ENCODE measurements around the gene AAK1. TPM values are rescaled to one million over a fixed set of nuclear protein-coding genes. Genes with fewer than 3 reads are reported as not detected.

The AAK1 gene
- total RNA-seq, 1 experiment from 2014 or later, result 35.6 TPM

DNA sequence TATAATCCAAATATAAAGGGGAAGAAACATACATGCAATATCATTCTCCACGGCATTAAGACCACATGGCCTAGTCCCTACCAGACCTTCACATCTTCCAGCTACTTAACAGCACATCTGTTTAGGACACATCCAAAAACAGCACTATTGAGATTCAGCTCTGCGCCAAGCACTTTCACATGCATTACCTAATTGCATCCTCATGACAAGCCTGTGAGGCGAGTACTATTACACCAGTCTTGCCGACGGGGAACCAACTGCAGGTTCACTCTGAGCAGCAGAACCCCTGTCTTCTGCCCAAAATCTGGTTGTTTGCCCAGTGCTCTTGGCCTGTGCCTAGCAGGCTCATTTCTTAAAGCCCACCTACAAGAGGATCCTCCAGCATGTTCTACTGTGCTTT, 66.7 kb downstream of the AAK1 start (continued):
- TF ChIP-seq, protein P1, sequence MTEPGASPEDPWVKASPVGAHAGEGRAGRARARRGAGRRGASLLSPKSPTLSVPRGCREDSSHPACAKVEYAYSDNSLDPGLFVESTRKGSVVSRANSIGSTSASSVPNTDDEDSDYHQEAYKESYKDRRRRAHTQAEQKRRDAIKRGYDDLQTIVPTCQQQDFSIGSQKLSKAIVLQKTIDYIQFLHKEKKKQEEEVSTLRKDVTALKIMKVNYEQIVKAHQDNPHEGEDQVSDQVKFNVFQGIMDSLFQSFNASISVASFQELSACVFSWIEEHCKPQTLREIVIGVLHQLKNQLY (CRISPR knock-in tag; IDR thresholded peaks at IDR 0.05), result no peak
- TF ChIP-seq CREB1 (CRISPR knock-in tag; IDR thresholded peaks at IDR 0.05) (no peak), OVOL2 (CRISPR knock-in tag; IDR thresholded peaks at IDR 0.05; ENCODE audit: borderline replicate concordance) (no peak)

DNA sequence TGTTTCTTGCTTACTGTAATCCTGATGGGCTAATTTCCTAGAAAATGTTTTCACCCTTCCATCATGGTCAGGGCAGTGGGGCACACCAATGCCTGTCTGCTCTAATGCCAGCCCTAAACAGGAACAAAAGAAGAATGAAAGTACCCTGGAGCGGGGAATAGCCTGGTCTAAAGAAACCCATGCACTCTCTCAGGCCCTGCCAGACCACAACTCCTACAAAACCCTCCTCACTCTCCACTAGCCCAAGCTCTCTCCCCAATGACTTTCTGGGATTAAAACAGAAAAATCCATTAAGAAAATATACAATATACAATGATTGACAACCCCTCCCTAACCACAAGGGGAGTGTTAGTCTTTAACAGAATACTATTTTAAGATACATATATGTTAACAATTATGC, 67.6 kb downstream of the AAK1 start:
- CTCF ChIA-PET, result no interaction called here
- no peak for DNase-seq (ENCODE audit: low spot score)
- peaks cover 29% of the 10 kb centered on the region for H3K4me1 Mint-ChIP-seq
- H3K36me3 Mint-ChIP-seq, result no peaks in the 10 kb centered on the region
- 0 out of 2 replicates have a peak overlapping the region, but pooled peaks have one; percentile 19 for H3K27ac Mint-ChIP-seq
- POLR2A ChIA-PET, result no interaction called here
- H3K9me3 Mint-ChIP-seq, result no peaks in the 10 kb centered on the region
- TF ChIP-seq, protein P2, sequence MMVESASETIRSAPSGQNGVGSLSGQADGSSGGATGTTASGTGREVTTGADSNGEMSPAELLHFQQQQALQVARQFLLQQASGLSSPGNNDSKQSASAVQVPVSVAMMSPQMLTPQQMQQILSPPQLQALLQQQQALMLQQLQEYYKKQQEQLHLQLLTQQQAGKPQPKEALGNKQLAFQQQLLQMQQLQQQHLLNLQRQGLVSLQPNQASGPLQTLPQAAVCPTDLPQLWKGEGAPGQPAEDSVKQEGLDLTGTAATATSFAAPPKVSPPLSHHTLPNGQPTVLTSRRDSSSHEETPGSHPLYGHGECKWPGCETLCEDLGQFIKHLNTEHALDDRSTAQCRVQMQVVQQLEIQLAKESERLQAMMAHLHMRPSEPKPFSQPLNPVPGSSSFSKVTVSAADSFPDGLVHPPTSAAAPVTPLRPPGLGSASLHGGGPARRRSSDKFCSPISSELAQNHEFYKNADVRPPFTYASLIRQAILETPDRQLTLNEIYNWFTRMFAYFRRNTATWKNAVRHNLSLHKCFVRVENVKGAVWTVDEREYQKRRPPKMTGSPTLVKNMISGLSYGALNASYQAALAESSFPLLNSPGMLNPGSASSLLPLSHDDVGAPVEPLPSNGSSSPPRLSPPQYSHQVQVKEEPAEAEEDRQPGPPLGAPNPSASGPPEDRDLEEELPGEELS (CRISPR knock-in tag; IDR thresholded peaks at IDR 0.05), result no peak
- no peak for TF ChIP-seq TP53 (CRISPR knock-in tag; IDR thresholded peaks at IDR 0.05)
- TF ChIP-seq FOXP1 (CRISPR knock-in tag; IDR thresholded peaks at IDR 0.05; ENCODE audit: borderline replicate concordance), result no peak
- TF ChIP-seq, protein P3, sequence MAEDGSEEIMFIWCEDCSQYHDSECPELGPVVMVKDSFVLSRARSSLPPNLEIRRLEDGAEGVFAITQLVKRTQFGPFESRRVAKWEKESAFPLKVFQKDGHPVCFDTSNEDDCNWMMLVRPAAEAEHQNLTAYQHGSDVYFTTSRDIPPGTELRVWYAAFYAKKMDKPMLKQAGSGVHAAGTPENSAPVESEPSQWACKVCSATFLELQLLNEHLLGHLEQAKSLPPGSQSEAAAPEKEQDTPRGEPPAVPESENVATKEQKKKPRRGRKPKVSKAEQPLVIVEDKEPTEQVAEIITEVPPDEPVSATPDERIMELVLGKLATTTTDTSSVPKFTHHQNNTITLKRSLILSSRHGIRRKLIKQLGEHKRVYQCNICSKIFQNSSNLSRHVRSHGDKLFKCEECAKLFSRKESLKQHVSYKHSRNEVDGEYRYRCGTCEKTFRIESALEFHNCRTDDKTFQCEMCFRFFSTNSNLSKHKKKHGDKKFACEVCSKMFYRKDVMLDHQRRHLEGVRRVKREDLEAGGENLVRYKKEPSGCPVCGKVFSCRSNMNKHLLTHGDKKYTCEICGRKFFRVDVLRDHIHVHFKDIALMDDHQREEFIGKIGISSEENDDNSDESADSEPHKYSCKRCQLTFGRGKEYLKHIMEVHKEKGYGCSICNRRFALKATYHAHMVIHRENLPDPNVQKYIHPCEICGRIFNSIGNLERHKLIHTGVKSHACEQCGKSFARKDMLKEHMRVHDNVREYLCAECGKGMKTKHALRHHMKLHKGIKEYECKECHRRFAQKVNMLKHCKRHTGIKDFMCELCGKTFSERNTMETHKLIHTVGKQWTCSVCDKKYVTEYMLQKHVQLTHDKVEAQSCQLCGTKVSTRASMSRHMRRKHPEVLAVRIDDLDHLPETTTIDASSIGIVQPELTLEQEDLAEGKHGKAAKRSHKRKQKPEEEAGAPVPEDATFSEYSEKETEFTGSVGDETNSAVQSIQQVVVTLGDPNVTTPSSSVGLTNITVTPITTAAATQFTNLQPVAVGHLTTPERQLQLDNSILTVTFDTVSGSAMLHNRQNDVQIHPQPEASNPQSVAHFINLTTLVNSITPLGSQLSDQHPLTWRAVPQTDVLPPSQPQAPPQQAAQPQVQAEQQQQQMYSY (CRISPR knock-in tag; IDR thresholded peaks at IDR 0.05), result no peak
- no peak for TF ChIP-seq ZNF396 (CRISPR knock-in tag; IDR thresholded peaks at IDR 0.05; ENCODE audit: borderline replicate concordance)
- TF ChIP-seq, protein P1 (CRISPR knock-in tag; IDR thresholded peaks at IDR 0.05), result no peak
- TF ChIP-seq TEAD4 (CRISPR knock-in tag; IDR thresholded peaks at IDR 0.05), result no peak
- TF ChIP-seq, protein P4, sequence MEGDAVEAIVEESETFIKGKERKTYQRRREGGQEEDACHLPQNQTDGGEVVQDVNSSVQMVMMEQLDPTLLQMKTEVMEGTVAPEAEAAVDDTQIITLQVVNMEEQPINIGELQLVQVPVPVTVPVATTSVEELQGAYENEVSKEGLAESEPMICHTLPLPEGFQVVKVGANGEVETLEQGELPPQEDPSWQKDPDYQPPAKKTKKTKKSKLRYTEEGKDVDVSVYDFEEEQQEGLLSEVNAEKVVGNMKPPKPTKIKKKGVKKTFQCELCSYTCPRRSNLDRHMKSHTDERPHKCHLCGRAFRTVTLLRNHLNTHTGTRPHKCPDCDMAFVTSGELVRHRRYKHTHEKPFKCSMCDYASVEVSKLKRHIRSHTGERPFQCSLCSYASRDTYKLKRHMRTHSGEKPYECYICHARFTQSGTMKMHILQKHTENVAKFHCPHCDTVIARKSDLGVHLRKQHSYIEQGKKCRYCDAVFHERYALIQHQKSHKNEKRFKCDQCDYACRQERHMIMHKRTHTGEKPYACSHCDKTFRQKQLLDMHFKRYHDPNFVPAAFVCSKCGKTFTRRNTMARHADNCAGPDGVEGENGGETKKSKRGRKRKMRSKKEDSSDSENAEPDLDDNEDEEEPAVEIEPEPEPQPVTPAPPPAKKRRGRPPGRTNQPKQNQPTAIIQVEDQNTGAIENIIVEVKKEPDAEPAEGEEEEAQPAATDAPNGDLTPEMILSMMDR (IDR thresholded peaks at IDR 0.05), result no peak
- no peak for TF ChIP-seq FOXK1 (CRISPR knock-in tag; IDR thresholded peaks at IDR 0.05)
- TF ChIP-seq, protein P5, sequence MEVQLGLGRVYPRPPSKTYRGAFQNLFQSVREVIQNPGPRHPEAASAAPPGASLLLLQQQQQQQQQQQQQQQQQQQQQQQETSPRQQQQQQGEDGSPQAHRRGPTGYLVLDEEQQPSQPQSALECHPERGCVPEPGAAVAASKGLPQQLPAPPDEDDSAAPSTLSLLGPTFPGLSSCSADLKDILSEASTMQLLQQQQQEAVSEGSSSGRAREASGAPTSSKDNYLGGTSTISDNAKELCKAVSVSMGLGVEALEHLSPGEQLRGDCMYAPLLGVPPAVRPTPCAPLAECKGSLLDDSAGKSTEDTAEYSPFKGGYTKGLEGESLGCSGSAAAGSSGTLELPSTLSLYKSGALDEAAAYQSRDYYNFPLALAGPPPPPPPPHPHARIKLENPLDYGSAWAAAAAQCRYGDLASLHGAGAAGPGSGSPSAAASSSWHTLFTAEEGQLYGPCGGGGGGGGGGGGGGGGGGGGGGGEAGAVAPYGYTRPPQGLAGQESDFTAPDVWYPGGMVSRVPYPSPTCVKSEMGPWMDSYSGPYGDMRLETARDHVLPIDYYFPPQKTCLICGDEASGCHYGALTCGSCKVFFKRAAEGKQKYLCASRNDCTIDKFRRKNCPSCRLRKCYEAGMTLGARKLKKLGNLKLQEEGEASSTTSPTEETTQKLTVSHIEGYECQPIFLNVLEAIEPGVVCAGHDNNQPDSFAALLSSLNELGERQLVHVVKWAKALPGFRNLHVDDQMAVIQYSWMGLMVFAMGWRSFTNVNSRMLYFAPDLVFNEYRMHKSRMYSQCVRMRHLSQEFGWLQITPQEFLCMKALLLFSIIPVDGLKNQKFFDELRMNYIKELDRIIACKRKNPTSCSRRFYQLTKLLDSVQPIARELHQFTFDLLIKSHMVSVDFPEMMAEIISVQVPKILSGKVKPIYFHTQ (CRISPR knock-in tag; IDR thresholded peaks at IDR 0.05), result no peak
- TF ChIP-seq GABPB1 (CRISPR knock-in tag; IDR thresholded peaks at IDR 0.05), result no peak
- TF ChIP-seq ZNF423 (CRISPR knock-in tag; IDR thresholded peaks at IDR 0.05), result no peak
- TF ChIP-seq, protein P6, sequence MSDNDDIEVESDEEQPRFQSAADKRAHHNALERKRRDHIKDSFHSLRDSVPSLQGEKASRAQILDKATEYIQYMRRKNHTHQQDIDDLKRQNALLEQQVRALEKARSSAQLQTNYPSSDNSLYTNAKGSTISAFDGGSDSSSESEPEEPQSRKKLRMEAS (CRISPR knock-in tag; IDR thresholded peaks at IDR 0.05), result no peak
- TF ChIP-seq ATF1 (CRISPR knock-in tag; IDR thresholded peaks at IDR 0.05), result no peak
- TF ChIP-seq, protein P7, sequence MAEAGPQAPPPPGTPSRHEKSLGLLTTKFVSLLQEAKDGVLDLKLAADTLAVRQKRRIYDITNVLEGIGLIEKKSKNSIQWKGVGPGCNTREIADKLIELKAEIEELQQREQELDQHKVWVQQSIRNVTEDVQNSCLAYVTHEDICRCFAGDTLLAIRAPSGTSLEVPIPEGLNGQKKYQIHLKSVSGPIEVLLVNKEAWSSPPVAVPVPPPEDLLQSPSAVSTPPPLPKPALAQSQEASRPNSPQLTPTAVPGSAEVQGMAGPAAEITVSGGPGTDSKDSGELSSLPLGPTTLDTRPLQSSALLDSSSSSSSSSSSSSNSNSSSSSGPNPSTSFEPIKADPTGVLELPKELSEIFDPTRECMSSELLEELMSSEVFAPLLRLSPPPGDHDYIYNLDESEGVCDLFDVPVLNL (CRISPR knock-in tag; IDR thresholded peaks at IDR 0.05; ENCODE audit: borderline replicate concordance, low read depth), result no peak
- TF ChIP-seq NR1H2 (CRISPR knock-in tag; IDR thresholded peaks at IDR 0.05), result no peak
- TF ChIP-seq ESRRA (CRISPR knock-in tag; IDR thresholded peaks at IDR 0.05; ENCODE audit: borderline replicate concordance), result no peak
- TF ChIP-seq, protein P8, sequence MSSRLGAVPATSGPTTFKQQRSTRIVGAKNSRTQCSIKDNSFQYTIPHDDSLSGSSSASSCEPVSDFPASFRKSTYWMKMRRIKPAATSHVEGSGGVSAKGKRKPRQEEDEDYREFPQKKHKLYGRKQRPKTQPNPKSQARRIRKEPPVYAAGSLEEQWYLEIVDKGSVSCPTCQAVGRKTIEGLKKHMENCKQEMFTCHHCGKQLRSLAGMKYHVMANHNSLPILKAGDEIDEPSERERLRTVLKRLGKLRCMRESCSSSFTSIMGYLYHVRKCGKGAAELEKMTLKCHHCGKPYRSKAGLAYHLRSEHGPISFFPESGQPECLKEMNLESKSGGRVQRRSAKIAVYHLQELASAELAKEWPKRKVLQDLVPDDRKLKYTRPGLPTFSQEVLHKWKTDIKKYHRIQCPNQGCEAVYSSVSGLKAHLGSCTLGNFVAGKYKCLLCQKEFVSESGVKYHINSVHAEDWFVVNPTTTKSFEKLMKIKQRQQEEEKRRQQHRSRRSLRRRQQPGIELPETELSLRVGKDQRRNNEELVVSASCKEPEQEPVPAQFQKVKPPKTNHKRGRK (CRISPR knock-in tag; IDR thresholded peaks at IDR 0.05; ENCODE audit: borderline replicate concordance), result no peak
- no peak for TF ChIP-seq ELF4 (CRISPR knock-in tag; IDR thresholded peaks at IDR 0.05; ENCODE audit: low read depth)
- TF ChIP-seq ETV6 (CRISPR knock-in tag; IDR thresholded peaks at IDR 0.05), result no peak
- no peaks in the 10 kb centered on the region for H3K27me3 Mint-ChIP-seq (ENCODE audit: low read depth)
- no peak overlapping the region for H3K4me3 Mint-ChIP-seq
- ATAC-seq, result no peak
